ENCODE measurements around the gene BYSL. TPM values are rescaled to one million over a fixed set of nuclear protein-coding genes. Genes with fewer than 3 reads are reported as not detected.

Gene BYSL, protein sequence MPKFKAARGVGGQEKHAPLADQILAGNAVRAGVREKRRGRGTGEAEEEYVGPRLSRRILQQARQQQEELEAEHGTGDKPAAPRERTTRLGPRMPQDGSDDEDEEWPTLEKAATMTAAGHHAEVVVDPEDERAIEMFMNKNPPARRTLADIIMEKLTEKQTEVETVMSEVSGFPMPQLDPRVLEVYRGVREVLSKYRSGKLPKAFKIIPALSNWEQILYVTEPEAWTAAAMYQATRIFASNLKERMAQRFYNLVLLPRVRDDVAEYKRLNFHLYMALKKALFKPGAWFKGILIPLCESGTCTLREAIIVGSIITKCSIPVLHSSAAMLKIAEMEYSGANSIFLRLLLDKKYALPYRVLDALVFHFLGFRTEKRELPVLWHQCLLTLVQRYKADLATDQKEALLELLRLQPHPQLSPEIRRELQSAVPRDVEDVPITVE
- 31.1 and 56.0 TPM in 2 replicates for polyA plus RNA-seq (2012; rRNA removed)
- 32.4 and 35.9 TPM in 2 replicates for polyA plus RNA-seq (2012; cell fraction: cytosol; rRNA removed)
- polyA plus RNA-seq (2012; cell fraction: nucleus; rRNA removed) = 54.5 and 56.0 TPM in 2 replicates

DNA sequence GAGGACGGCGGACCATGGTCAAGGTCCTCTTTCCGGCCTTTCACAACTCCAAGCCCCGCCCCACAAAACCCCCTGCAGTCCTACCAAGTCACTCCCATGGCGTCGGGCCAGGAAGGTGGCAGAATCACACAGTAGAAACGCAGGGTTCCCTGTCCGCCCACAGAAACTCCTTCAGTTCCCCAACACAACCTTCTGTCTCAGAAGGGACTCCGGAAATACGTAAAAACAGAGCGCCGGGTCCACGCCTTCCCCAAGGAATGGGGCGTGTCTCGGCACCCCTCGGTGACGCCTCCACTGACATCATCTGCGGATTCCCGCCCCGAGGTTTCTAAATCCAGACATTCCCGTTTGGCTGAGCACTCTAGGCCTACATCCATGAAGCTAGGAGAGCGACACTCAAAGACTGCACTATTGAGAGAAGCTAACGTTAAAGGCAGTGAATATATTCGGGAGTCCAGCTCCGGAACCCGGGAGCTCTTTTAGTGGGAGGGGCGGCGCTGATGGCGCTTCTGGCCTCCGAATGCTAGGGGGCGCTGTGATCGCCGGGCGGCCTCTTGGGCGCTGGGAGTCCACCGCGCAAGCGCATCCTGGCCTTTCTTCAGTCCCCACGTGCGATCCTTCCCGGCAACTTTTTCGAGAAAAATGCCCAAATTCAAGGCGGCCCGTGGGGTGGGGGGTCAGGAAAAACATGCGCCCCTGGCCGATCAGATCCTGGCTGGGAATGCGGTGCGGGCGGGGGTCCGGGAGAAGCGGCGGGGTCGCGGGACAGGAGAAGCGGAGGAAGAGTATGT lies at the start of gene BYSL, which contains the start of gene MED20:
TSS of gene BYSL (plus strand) at position 579 of the 791 bp plus-strand sequence. CDS start at position 643, 64 bp downstream.
TSS of gene MED20 (minus strand) at position 219 of the 791 bp plus-strand sequence. CDS start at position 98, 121 bp downstream.
- Histone ChIP-seq H3K79me2 (ENCODE audit: insufficient read depth) (peaks cover 88% of the 10 kb centered on the region), H2AFZ (ENCODE audit: low read depth) (peak within 1 kb of the TSS; percentile 85), H3K36me3 (replicated peaks in 1 of 2; ENCODE audit: control insufficient read depth in 1 of 2, insufficient read depth in 2 of 2, low read length in 1 of 2) (peaks cover 5 to 9% of the 10 kb centered on the region in 2 experiments), H3K9ac (peak within 1 kb of the TSS; percentile 98), H3F3A (replicated peaks; ENCODE audit: insufficient read depth) (peaks cover 7% of the 10 kb centered on the region), H3K9me3 (no peaks in the 10 kb centered on the region), H3K4me1 (ENCODE audit: control insufficient read depth in 1 of 2, insufficient read depth in 2 of 2, low read depth in 1 of 2, low read length in 1 of 2) (peaks cover 14 to 18% of the 10 kb centered on the region in 2 experiments; a peak in 3 of 4 replicates), H4K20me1 (ENCODE audit: insufficient read depth) (no peaks in the 10 kb centered on the region), H3K9me2 (no peaks in the 10 kb centered on the region), H3K27me3 (ENCODE audit: insufficient read depth) (no peaks in the 10 kb centered on the region), H3K27ac (ENCODE audit: low read depth in 2 of 2, low read length in 1 of 2) (peak within 1 kb of the TSS; percentile 96 to 99), H3K4me2 (peak within 1 kb of the TSS; percentile 81), H3K4me3 (ENCODE audit: low read depth in 2 of 2, low read length in 1 of 2) (peak within 1 kb of the TSS; percentile 55 to 99)
- POLR2A ChIA-PET = interaction anchor here (0.7 to 1.5 kb wide), 8 partner anchors 18 to 133 kb away, joined by 3 to 14 read pairs (median 4); partner anchors contain the start of genes TAF8 and TOMM6
- 0% methylated on average over 33 of the region's 55 CpGs for WGBS (ENCODE audit: low lambda C conversion rate)
- DNase-seq = peak; percentile 95
- CTCF ChIA-PET = interaction anchor here (0.6 to 5.4 kb wide), 35 partner anchors 10 to 627 kb away, joined by 3 to 70 read pairs (median 4); partner anchors contain the start of genes TAF8, TOMM6 and USP49
- TF ChIP-seq RFX5 (IDR thresholded peaks at IDR 0.05; ENCODE audit: low read length) (0 out of 2 replicates have a peak, but pooled peaks have one; percentile 22), SMC3 (IDR thresholded peaks at IDR 0.05; ENCODE audit: low read depth, low read length) (no peak), EP300 (IDR thresholded peaks at IDR 0.05; ENCODE audit: borderline replicate concordance in 1 of 2, low read depth in 1 of 2, low read length in 1 of 2) (no peak), SIN3A (IDR thresholded peaks at IDR 0.05; ENCODE audit: borderline replicate concordance, low read depth, low read length) (peak; percentile 66; the same call in 1 of the 2 replicates), MXI1 (IDR thresholded peaks at IDR 0.05; ENCODE audit: low read depth, low read length) (peak; percentile 98), GATA2 (CRISPR knock-in tag; IDR thresholded peaks at IDR 0.05) (no peak), GABPA (IDR thresholded peaks at IDR 0.05; ENCODE audit: low read depth) (peak; percentile 86), CHD2 (IDR thresholded peaks at IDR 0.05; ENCODE audit: low read length, partially characterized antibody) (no peak), POLR2AphosphoS5 (IDR thresholded peaks at IDR 0.05; ENCODE audit: low read depth, low read length) (peak; percentile 85), FOXJ3 (CRISPR knock-in tag; IDR thresholded peaks at IDR 0.05) (no peak), TEAD4 (IDR thresholded peaks at IDR 0.05; ENCODE audit: borderline replicate concordance, insufficient read depth) (no peak), NRF1 (IDR thresholded peaks at IDR 0.05; ENCODE audit: low read depth, low read length) (peak; percentile 84), MEF2A (IDR thresholded peaks at IDR 0.05; ENCODE audit: borderline replicate concordance, low read depth) (no peak), TAF1 (IDR thresholded peaks at IDR 0.05; ENCODE audit: borderline replicate concordance, low read depth, low read length) (peak; percentile 83), FOSL2 (IDR thresholded peaks at IDR 0.05; ENCODE audit: borderline replicate concordance, low read depth) (peak; percentile 14; the same call in 1 of the 2 replicates), RAD21 (IDR thresholded peaks at IDR 0.05; ENCODE audit: low read length) (no peak; the same call in 1 of the 2 replicates), FOXM1 (IDR thresholded peaks at IDR 0.05; ENCODE audit: low read depth) (no peak), EZH2phosphoT487 (IDR thresholded peaks at IDR 0.05; ENCODE audit: borderline replicate concordance, low read depth) (no peak), JUND (IDR thresholded peaks at IDR 0.05) (no peak)
- TF ChIP-seq, protein P1, sequence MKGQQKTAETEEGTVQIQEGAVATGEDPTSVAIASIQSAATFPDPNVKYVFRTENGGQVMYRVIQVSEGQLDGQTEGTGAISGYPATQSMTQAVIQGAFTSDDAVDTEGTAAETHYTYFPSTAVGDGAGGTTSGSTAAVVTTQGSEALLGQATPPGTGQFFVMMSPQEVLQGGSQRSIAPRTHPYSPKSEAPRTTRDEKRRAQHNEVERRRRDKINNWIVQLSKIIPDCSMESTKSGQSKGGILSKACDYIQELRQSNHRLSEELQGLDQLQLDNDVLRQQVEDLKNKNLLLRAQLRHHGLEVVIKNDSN (IDR thresholded peaks at IDR 0.05; ENCODE audit: borderline replicate concordance, low read depth) = no peak
- TF ChIP-seq, protein P2, sequence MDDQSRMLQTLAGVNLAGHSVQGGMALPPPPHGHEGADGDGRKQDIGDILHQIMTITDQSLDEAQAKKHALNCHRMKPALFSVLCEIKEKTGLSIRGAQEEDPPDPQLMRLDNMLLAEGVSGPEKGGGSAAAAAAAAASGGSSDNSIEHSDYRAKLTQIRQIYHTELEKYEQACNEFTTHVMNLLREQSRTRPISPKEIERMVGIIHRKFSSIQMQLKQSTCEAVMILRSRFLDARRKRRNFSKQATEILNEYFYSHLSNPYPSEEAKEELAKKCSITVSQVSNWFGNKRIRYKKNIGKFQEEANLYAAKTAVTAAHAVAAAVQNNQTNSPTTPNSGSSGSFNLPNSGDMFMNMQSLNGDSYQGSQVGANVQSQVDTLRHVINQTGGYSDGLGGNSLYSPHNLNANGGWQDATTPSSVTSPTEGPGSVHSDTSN (IDR thresholded peaks at IDR 0.05) = peak; percentile 15; the same call in 1 of the 2 replicates
- TF ChIP-seq, protein P3, sequence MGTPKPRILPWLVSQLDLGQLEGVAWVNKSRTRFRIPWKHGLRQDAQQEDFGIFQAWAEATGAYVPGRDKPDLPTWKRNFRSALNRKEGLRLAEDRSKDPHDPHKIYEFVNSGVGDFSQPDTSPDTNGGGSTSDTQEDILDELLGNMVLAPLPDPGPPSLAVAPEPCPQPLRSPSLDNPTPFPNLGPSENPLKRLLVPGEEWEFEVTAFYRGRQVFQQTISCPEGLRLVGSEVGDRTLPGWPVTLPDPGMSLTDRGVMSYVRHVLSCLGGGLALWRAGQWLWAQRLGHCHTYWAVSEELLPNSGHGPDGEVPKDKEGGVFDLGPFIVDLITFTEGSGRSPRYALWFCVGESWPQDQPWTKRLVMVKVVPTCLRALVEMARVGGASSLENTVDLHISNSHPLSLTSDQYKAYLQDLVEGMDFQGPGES (IDR thresholded peaks at IDR 0.05; ENCODE audit: low read depth, low read length) = no peak
- TF ChIP-seq, protein P4, sequence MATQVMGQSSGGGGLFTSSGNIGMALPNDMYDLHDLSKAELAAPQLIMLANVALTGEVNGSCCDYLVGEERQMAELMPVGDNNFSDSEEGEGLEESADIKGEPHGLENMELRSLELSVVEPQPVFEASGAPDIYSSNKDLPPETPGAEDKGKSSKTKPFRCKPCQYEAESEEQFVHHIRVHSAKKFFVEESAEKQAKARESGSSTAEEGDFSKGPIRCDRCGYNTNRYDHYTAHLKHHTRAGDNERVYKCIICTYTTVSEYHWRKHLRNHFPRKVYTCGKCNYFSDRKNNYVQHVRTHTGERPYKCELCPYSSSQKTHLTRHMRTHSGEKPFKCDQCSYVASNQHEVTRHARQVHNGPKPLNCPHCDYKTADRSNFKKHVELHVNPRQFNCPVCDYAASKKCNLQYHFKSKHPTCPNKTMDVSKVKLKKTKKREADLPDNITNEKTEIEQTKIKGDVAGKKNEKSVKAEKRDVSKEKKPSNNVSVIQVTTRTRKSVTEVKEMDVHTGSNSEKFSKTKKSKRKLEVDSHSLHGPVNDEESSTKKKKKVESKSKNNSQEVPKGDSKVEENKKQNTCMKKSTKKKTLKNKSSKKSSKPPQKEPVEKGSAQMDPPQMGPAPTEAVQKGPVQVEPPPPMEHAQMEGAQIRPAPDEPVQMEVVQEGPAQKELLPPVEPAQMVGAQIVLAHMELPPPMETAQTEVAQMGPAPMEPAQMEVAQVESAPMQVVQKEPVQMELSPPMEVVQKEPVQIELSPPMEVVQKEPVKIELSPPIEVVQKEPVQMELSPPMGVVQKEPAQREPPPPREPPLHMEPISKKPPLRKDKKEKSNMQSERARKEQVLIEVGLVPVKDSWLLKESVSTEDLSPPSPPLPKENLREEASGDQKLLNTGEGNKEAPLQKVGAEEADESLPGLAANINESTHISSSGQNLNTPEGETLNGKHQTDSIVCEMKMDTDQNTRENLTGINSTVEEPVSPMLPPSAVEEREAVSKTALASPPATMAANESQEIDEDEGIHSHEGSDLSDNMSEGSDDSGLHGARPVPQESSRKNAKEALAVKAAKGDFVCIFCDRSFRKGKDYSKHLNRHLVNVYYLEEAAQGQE (IDR thresholded peaks at IDR 0.05; ENCODE audit: low read depth, low read length) = no peak

Data from SK-N-SH (cell line).